Brain pericyte (primary cell): Measurements from ENCODE around the gene RFLNA.

ENCODE experiments used
- DNase-seq: peaks from one replicate; pipeline ENCODE4 v3.0.0-alpha.2; 2012; ENCODE audit warnings: low read depth, low spot score

The RFLNA gene

DNA sequence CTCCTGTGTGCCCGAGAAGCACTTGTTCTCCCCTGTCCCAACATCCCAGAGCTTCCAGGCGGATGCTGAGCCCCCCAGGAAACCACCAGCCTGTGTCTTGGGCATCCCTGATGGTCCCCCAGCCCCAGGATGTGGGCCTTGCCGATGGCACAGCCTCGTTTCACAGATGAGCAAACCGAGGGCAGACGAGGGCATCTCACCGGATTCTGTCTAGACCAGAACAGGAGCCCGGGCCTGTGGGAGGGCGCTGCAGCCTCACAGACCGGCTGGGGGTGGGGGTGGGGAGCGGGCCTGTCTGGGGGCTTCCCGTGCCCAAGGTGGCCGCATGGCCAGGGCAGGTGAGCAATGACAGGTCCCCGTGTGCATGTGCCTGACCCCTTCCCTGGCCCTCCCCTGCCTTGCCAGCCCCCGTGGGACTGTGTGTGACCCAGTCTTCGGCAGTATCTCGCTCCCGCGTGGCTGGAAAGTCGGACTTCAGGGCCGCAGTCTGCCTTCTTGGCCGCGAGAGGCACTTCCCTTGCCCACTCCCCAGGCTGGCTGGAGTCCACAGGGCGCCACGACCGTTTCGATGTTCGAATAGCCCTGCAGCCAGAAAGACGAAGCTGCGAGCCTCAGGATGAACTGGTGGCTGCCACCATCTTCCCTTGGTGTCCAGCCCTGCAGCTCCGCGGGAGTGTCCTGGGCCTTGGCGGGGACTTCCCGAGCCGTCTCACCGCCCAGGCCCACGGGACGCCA is 8.9 kb downstream of the RFLNA start:
- no peak for DNase-seq

DNA sequence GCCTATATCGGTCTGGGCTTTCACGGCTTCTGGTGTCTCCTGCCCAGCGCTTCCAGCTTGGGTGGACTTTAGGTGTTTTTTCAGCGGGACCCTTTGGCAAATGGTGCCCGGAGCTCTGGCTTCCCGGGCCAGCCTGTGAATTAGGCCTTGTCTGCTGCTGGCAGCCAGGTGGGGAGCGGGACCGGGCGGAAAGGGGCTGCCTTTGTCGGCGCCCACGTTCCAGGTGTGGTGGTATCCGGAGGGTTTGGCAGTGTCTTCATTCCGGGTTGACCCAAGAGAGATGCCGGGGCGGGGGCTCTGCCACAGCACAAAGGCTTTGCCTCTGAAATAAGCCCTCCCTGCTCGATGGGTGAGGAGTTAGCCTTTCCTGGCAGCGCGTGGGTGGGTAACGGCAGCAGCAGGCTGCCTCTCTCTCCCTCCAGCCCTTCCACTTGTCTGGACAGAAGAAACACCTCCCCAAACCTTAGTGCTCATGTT is 9.5 kb downstream of the RFLNA start:
- no peak for DNase-seq

DNA sequence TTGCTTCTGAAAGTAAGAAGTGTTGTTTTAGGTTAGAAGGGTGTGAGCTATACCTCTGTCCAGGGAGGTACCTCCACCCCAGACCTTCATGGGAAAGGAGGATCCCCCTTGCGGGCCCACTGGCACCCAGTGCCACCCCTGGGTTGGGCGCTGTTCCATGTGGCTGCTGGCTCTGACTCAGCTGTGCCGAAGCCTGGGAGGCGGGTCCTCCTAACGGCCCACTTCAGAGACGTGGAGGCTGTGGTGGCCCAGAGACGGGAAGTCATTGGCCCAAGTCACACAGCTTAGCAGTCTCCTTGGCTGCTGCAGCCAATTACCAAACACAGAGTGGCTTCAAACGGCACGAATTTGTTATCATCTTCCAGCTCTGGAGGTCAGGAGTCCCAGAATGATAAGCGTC is 10.2 kb downstream of the RFLNA start:
- DNase-seq = no peak

DNA sequence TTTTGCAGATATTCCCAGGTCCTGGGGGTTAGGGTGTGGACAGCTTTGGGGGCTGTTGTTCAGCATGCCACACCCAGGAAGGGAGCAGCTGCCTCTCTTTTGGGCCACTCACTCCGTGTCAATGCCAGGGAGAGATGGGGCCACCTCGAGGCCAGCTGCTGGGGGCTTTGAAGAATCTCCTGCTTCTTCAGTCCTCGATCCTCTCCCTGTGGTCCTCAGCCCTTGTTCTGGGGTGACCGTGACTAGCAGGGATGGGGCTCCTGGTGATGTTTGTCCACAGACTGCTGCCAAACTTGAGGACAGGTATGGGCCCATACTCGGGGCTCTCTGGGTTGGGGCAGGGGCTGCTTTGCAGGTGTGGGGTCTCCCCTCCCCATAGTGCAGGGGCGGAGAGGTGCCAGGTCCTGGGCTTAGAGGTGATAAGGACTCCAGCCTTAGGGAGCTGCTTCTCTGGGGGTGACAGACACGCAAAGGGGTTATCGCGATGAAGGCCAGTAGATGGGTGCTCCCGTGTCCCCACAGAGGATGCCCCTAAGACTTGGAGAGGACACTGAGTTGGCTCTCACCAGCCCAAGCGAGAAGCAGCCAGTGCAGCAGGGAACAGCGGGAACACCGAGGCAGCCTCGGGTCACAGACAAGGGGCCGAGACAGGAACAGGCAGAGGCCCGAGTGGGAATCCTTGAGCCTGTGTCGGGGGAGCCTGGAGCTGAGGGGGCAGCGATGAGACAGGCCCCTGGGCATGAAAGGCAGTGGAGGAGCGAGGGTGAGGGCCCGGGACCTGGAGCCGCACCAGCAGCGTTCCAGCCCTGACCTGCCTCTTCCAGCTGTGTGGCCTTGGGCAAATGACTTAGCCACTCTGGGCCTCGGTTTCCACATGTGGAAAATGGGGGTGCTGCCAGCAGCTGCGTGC is 11.1 kb downstream of the RFLNA start:
- DNase-seq = no peak

DNA sequence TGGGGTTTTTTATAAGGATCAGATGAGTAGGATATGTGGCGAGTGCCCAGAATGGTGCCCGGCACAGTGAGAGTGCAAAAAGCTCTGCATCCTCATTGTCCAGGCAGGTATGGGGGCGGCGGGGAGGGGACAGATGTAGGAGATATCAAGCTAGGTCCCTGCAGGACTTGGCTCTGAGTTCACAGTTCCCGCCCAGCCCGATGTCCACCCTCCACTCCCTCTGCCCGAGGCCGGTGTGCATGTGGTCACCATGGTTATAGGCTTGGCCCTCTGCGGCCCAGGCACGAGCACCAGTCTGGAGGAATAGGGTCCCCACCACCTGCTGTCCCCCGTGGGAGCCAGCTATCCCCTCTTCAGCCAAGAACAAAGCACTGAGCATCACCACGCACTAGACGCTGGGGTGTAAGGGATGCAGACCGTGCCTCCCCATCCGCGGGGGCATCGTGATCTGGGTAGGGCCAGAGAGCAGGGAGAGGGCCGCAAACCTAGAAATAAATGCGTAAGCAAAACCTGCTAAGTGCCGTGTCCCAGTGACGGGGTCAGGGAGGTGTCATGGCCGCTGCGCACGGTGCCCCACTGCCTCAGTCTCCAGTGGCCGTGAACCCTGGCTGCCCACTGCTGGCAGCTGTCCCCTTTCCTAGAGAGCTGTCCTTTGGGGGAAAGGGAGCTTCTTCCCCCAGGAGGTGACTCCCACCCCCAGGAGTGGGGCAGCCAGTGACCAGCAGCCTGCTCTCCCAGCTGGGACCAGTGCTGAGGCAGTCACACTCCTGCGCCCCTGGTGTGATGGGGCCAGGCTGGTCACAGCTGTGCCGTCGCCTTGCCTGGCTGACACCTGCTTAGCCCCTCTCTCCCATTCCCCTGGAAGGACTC is 12.0 kb downstream of the RFLNA start:
- DNase-seq = no peak

DNA sequence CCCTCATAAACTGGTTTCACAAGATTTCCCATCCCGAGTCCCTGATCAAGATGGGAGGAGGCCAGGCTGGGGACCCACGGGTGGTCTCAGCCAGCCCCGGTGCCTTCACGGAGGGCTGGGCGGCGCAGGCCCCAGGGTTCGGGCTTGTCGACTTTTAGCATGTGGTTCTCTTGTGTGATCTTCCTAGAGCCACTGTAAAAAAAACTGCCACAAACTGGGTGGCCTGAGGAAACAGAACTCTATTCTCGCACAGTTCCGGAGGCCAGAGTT is 12.6 kb downstream of the RFLNA start:
- no peak for DNase-seq

DNA sequence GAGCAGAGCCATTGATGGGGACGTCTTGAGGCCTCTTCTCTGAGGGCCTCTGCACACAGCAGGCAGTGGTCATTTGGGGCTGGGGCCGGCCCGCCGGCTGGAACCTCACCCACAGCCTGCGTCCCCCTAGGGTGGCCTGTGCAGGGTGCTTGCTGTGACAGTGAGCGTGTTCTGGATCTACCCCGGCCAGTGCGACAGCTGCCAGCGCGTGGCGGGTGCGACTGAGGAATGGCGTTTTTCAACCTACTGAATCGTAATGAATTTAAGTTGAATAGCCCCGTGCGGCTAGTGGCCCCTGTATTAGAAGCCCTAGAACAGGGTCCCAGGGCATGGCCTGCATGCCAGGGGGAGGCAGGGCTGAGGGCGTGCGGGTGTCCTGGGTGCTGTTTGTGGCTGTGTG is 13.8 kb downstream of the RFLNA start:
- DNase-seq = no peak

DNA sequence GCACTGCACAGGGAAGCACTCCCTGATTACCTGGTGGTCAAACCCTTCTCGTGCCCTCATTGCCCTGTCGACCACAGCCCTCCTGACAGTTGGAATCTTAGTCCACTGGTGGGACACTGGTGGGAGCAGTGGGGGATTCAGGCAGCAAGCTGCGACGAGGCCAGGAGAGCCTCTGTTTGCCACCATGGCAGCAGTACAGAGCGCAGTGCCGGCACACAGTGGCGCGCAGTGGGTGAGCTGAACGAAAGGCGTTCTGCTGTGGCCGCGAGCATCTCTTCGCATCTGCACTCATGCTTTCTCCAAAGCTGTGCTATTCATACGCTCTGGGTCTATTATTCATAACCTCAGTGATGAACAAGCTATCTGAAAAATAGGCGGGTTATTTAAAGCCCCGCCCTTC is 14.3 kb downstream of the RFLNA start:
- no peak for DNase-seq

DNA sequence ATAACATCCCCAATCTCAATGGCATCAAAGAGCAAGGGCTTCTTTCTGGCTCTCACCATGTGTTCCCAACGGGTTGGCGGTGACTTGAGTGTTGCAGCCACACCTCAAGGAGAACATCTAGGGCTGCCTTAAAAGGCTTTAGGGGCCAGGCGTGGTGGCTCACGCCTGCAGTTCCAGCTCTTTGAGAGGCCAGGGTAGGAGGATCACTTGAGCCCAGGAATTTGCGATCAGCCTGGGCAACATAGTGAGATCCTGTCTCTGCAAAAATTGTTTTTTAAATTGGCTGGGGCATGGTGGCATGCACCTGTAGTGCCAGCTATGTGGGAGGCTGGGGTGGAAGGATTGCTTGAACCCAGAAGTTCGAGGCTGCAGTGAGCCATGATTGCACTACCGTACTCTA is 14.9 kb downstream of the RFLNA start:
- no peak for DNase-seq

DNA sequence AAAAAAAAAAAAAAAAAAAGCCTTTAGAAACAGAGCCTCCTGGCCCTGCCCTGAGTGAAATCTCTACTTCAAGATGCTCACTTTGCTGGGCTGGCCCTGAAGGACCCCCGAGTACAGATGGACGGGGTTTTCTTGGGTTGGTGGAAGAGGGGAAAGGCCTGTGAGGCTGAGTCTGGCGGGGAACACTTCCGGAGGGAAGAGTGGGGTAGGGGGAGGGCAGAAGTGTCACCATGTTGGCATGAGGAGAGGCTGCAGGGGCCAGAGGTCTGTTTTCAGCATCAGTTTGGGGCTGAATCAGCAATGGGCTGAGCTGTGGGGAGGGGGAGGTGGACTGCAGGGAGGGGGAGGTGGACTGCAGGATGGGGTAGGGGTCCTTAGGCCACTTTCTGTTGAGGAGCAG is 15.3 kb downstream of the RFLNA start:
- DNase-seq = no peak

DNA sequence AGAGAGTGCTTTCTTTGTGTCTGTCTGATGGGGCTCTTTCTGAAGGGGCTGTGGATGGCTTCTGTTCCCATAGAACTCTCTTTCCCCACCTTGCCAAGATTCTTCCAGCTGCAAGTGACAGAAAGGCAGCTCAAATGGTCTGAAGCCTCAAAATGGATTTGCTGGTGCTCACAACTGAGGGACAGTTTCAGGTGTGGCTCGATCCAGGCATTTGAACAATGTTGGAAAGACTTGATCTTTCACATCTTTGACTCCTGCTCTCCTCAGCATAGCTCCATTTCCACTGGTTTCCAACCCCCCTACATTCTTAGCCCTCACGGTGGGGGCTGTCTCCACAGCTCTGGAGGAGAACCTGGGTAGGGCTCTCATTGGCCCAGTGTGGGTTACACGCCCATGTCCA is 15.9 kb downstream of the RFLNA start:
- no peak for DNase-seq

DNA sequence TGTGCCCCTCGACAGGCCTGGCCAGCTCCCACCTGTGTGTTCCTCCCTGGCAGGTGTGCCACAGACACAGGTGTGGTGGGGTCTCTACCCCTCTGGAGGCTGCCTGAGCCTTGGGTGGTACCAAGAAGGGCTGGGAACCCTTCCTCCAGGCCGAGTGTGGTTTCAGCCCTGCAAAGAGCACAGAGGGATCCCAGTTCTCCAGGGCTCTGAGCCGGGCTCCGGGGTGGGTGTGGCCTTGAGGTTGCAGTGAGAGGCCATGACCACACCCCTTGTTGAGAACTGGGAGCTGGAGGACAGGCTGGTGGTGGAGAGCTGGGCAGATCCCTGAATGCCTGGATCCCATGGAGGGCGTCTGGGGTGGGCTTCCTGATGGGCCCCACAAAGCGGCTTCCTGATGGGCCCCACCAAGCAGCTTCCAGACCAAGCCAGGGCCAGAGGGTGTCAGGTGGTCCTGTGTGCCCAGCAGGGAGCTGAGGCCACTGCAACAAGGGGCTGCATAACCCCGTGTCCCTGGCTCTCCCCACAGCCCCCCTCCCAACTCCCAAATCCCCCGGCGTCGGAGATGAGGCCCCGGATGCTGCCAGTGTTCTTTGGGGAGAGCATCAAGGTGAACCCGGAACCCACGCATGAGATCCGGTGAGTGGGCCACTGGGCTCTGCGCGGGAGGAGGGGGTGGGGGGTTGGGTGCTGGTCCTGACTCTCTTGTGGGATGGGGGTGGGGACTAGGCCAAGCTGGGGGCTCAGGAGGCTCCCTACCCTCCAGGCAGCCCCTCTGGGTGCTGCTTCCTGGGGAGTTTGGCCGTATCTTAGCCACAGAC is 16.6 kb downstream of the RFLNA start:
- no peak for DNase-seq

DNA sequence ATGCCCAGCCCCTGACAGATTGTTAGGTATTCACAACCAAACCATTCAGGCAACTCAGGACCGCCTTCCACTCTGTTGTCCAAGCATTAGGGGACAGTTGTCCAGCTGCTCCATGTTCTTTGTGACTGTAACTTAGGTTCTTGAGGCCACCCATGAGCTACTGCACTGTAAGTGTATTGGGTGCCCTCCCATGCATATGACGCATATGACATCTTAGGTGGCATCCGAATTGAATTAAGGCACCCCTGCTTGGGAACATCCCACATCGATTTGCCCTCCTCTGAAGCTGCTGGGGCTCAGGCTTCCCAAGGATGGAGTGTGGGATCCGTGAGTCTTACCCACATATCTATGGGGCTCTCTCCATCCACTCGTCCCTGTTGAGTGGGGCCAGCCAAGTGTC is 17.7 kb downstream of the RFLNA start:
- DNase-seq = no peak

DNA sequence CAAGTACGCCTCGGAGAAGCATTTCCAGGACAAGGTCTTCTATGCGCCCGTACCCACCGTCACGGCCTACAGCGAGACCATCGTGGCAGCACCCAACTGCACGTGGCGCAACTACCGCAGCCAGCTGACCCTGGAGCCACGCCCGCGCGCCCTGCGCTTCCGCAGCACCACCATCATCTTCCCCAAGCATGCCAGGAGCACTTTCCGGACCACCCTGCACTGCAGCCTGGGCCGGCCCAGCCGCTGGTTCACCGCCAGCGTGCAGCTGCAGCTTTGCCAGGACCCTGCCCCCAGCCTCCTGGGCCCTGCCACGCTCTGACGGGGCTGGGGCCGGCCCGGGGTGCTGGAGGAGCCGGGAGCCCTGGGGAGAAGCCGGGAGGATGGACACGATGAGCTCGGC is 19.3 kb downstream of the RFLNA start:
- DNase-seq = no peak

DNA sequence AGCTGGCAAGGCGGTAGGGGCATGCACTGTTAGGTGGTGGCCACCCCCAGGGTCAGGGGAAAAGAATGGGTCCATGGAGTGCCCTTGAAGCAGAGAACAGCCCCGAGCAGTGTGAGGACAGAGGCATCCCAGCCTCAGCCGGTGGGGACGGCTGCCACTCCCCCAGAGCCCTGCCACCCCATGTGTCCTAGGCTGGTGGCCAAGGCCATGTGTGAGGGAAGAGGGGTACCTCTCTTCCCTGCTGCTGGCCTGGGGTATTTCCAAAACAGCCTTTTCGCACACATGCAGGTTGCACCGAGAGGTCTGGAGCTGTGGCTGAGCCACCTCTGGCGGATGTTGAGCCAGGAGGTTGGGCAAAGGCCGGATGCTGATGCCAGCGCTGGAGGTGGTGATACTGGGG is 19.9 kb downstream of the RFLNA start:
- DNase-seq = no peak

DNA sequence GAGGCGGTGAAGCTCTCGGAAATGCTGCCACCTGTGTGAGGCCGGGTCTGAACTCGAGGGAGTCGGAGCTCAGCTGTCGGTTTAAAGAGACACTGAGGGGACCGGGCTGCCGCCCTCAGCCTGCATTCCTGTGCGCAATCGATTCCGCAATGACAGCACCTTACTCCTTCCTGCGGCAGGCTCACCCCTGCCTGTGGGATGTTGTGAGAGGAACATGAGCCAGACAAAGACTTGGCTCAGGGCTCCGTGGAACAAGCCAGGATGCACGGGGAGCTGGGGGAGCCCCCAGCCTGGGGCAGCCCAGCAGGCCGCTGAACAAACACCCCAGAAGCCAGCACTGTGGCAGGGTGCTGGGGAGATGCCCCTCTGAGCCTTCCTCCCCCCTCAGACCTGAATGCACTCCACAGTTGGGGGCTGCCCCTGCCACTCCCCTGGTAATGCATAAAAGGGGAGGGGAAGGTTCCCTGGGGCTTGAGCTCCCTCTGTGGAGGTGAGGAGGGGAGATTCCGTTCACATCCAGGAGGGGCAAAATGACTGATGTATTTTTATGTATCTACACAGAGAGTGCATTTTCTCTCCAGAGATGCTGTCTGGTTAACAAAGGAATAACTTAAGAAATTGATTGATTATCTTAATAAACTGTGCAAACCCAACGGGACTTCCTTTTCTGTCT is 20.6 kb downstream of the RFLNA start:
- DNase-seq = no peak

DNA sequence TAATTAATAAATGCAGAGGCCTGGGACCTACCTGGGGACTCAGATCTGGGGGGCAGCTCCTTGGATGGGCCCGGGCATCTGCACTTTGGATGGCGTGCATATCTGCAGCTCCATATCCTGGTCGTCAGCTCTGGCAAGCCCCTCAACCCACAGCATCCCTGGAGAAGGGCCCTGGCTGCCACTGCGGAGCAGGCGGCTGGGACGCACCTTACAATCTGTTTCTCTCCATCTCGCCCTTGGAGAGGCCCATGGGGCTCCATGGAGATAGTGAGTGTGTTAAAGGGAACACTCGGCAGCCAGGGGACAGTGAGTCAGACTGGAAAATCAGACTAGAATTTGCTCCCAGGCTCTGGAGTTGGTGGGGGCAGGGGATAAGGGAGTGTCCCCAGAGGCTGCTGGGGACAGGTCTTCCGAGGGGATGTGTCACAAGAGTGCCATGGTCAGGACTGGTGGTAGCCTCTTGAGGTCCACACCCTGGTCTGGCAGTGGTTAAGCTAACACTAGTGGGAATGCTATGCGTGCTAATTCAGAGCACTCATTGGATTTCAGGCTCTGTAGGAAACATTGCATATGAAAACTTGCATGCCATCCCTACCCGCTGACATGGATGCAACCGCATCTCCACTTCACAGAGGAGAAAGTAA is 21.5 kb downstream of the RFLNA start:
- no peak for DNase-seq

DNA sequence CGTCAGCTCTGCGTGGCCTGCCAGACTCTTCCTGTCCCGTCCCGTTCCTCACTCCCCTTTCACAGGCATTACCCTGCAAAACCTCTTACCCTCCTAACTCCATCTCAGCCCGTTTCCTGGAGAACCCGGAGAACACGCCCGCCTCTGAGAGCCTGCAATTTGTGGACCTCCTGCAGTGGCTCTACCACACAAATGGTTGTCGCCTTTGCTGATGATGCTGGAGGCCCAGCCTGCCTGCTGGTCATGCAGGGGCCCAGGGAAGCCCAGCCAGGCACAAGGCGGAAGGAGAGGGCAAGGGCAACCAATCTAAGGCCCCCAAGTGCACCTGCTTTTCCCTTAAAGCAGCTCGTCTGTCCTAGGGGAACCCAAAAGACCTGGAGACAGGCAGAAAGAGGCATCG is 22.5 kb downstream of the RFLNA start:
- no peak for DNase-seq

DNA sequence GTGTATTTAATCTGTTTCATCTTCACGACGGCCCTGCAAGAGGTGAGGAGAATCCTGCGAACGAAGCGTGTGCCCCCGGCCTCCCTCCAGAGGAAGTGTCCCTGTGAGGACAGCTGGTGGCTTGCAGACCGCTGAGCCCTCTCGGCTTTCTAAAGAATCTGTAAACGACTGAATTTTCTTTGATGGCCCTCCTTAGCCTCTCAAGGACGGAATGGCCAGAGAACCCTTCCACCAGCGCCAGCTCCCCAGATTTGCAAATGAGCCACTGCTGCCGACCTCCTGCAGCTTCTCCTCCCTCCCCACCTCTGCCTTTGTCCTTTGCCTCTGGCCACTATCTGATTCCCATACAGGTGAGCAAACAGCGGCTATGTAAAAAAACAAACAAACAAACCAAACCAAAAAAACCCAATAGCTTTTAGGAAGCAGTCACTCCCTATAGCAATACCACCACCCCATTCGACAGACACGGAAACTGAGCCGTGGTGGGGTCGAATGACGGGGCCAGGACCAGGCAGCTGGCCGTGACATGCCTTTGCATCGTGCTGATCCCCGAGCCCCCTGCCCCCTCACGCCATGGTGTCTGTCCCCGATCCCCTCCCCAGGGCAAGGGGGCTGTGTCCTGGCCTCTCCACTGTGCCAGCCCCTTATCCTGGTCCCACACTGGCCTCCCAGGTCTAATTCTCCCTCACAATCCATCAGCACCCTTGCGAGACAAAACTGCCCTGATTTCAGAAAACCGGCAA is 23.6 kb downstream of the RFLNA start:
- DNase-seq = no peak
